ENCODE results near the gene LYRM1. TPM values are rescaled to one million over a fixed set of nuclear protein-coding genes. Genes with fewer than 3 reads are reported as not detected.

LYRM1 gene
- total RNA-seq, 2 experiments from 2014 or later = 13.3 to 14.0 TPM

DNA sequence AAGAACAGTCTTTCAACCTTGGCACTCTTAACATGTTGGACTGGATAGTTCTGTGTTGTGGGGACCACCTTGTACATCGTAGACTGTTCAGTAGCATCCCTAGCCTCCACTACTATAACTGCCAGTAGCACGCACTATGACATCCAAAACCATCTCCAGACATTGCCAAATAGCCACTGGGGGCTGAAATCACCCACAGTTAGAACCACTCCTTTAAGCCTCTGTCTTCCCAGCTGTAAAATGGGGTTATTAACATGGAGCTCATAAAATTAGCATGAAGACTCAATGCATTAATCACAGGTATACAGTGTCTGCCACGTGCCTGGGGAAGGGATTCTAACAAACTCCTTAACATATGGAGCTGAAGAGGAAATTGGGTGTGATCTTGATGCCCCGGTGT is 49.7 kb downstream of the LYRM1 start:
- H3K27me3 Mint-ChIP-seq = no peaks in the 10 kb centered on the region
- no peak overlapping the region for H3K4me3 ChIP-seq (ENCODE audit: low read length)
- no peaks in the 10 kb centered on the region for H3K36me3 ChIP-seq (ENCODE audit: insufficient read depth, low read length)
- DNase-seq (no peak), ATAC-seq (ENCODE audit: poor library complexity) (no peak)
- no peaks in the 10 kb centered on the region for H3K27me3 ChIP-seq (ENCODE audit: control insufficient read depth in 1 of 2, insufficient read depth in 2 of 2, low read length in 2 of 2)
- H3K27ac Mint-ChIP-seq = no peak overlapping the region
- H3K36me3 Mint-ChIP-seq (ENCODE audit: low read depth) = no peaks in the 10 kb centered on the region
- H3K4me1 Mint-ChIP-seq (ENCODE audit: low read depth) = no peaks in the 10 kb centered on the region
- no peak overlapping the region for H3K27ac ChIP-seq (ENCODE audit: low read depth in 1 of 2, low read length in 2 of 2)
- TF ChIP-seq, protein P1, sequence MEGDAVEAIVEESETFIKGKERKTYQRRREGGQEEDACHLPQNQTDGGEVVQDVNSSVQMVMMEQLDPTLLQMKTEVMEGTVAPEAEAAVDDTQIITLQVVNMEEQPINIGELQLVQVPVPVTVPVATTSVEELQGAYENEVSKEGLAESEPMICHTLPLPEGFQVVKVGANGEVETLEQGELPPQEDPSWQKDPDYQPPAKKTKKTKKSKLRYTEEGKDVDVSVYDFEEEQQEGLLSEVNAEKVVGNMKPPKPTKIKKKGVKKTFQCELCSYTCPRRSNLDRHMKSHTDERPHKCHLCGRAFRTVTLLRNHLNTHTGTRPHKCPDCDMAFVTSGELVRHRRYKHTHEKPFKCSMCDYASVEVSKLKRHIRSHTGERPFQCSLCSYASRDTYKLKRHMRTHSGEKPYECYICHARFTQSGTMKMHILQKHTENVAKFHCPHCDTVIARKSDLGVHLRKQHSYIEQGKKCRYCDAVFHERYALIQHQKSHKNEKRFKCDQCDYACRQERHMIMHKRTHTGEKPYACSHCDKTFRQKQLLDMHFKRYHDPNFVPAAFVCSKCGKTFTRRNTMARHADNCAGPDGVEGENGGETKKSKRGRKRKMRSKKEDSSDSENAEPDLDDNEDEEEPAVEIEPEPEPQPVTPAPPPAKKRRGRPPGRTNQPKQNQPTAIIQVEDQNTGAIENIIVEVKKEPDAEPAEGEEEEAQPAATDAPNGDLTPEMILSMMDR (IDR thresholded peaks at IDR 0.05) = no peak
- no peak overlapping the region for H3K4me3 Mint-ChIP-seq
- ChIA-PET POLR2A (no interaction called here), CTCF (no interaction called here)
- no peaks in the 10 kb centered on the region for H3K9me3 Mint-ChIP-seq
- H3K9me3 ChIP-seq (ENCODE audit: control insufficient read depth in 1 of 2, insufficient read depth in 1 of 2, low read length in 2 of 2) = no peaks in the 10 kb centered on the region
- no peaks in the 10 kb centered on the region for H3K4me1 ChIP-seq (ENCODE audit: insufficient read depth, low read length)
- intact Hi-C loops (cut with DNase I, micrococcal nuclease) = no loop called here

DNA sequence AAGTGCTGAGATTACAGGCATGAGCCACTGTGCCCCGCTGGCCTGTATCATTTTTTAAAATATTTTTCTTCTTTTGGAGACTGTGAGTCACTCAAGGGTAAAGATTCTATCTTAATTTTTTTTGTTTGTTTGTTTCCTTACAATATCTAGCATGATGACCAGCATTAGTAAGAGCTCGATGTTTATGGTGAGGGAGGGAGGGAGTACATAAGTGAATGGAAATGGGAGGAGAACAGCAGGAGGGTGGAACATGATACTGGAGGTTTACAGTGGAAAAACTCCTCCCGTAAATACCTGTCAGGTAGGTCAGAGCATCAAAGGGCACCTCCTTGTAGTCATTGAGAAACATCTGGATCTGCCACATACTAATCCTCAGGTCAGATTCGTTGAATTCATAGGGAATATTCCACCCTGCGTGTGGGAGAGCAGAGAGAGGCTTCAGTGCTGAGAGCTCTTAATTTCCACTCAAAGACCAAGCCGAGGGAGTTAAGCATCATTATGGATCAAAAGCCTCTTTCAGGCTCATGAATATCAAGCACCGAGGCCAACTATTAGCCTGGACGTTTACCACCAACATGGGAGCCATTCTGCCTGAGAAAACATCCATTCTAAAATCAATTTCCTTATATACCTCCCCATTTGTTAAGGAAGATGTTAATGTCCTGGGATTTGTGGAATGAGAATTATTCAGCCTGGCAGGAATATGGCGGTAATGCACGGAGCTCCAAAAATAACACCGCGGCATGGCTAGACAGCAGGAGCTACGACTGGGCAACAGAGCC is 51.8 kb downstream of the LYRM1 start:
- POLR2A ChIA-PET = no interaction called here
- no peaks in the 10 kb centered on the region for H3K27me3 ChIP-seq (ENCODE audit: control insufficient read depth in 1 of 2, insufficient read depth in 2 of 2, low read length in 2 of 2)
- TF ChIP-seq, protein P1 (IDR thresholded peaks at IDR 0.05) = no peak
- no peak overlapping the region for H3K4me3 ChIP-seq (ENCODE audit: low read length)
- H3K4me1 ChIP-seq (ENCODE audit: insufficient read depth, low read length) = no peaks in the 10 kb centered on the region
- no peaks in the 10 kb centered on the region for H3K9me3 ChIP-seq (ENCODE audit: control insufficient read depth in 1 of 2, insufficient read depth in 1 of 2, low read length in 2 of 2)
- ATAC-seq (ENCODE audit: poor library complexity) = no peak
- no peak overlapping the region for H3K27ac ChIP-seq (ENCODE audit: low read depth in 1 of 2, low read length in 2 of 2)
- no peak overlapping the region for H3K4me3 Mint-ChIP-seq
- no peaks in the 10 kb centered on the region for H3K9me3 Mint-ChIP-seq
- CTCF ChIA-PET = no interaction called here
- H3K36me3 ChIP-seq (ENCODE audit: insufficient read depth, low read length) = no peaks in the 10 kb centered on the region
- no peaks in the 10 kb centered on the region for H3K4me1 Mint-ChIP-seq (ENCODE audit: low read depth)
- no peak for DNase-seq
- no peak overlapping the region for H3K27ac Mint-ChIP-seq
- H3K36me3 Mint-ChIP-seq (ENCODE audit: low read depth) = no peaks in the 10 kb centered on the region
- H3K27me3 Mint-ChIP-seq = no peaks in the 10 kb centered on the region
- intact Hi-C loops (cut with DNase I, micrococcal nuclease) = no loop called here

DNA sequence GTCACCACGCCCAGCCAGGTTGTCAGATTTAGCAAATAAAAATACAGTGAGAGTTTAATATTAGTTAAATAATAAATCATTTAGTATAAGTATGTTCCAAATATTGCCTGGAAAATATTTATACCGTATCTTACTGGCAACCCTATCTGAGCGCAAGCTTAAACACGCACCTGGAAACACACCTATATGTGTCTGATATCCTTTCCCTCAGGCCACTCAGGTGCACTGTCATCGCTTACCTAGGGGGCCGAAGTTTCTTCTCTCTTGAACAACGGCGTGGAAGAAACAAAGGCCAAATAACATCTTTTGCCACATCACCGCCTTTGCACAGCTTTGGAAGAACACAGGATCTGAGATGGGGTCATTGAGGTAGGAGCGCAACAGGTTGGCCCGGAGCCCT is 54.0 kb downstream of the LYRM1 start:
- ChIA-PET POLR2A (no interaction called here), CTCF (no interaction called here)
- no peaks in the 10 kb centered on the region for H3K9me3 Mint-ChIP-seq
- H3K4me1 ChIP-seq (ENCODE audit: insufficient read depth, low read length) = no peaks in the 10 kb centered on the region
- H3K36me3 ChIP-seq (ENCODE audit: insufficient read depth, low read length) = no peaks in the 10 kb centered on the region
- TF ChIP-seq, protein P1 (IDR thresholded peaks at IDR 0.05) = no peak
- H3K27ac ChIP-seq (ENCODE audit: low read depth in 1 of 2, low read length in 2 of 2) = no peak overlapping the region
- H3K4me3 Mint-ChIP-seq = no peak overlapping the region
- H3K4me1 Mint-ChIP-seq (ENCODE audit: low read depth) = no peaks in the 10 kb centered on the region
- no peak overlapping the region for H3K4me3 ChIP-seq (ENCODE audit: low read length)
- no peak for ATAC-seq (ENCODE audit: poor library complexity)
- no peaks in the 10 kb centered on the region for H3K27me3 ChIP-seq (ENCODE audit: control insufficient read depth in 1 of 2, insufficient read depth in 2 of 2, low read length in 2 of 2)
- no peaks in the 10 kb centered on the region for H3K27me3 Mint-ChIP-seq
- no peak for DNase-seq
- no peak overlapping the region for H3K27ac Mint-ChIP-seq
- no peaks in the 10 kb centered on the region for H3K9me3 ChIP-seq (ENCODE audit: control insufficient read depth in 1 of 2, insufficient read depth in 1 of 2, low read length in 2 of 2)
- intact Hi-C loops (cut with DNase I, micrococcal nuclease) = no loop called here
- no peaks in the 10 kb centered on the region for H3K36me3 Mint-ChIP-seq (ENCODE audit: low read depth)

Data from CD4-positive, alpha-beta T cell (primary cell).